ENCODE data around the gene EPHA3.

DNA sequence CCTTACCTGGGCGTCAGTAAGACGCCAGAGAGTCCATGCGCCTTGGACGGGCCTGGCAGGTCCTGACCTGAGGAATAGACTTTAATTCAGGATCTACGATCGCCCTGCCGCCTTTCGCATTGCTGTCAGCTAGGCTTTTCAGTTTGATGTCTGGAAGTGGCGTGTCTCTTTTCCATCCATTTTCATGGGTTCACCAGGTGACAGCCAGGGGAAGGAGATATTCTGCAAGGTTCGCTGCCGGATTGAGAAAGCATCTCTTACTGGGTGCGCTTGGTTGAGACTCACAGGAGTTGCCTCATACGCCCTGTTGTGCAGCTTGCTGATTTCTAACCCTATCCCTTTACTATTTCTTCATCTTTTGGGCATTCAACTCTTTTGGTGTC is 7.4 kb downstream of the EPHA3 start:
- no peak for TF ChIP-seq CDX4 (CRISPR knock-in tag; IDR thresholded peaks at IDR 0.05; ENCODE audit: borderline replicate concordance)
- no peak for TF ChIP-seq ARID4B (CRISPR knock-in tag; IDR thresholded peaks at IDR 0.05; ENCODE audit: borderline replicate concordance)
- TF ChIP-seq CTCF (IDR thresholded peaks at IDR 0.05) = no peak; the same call in 1 of the 2 replicates
- no peak for TF ChIP-seq SP1 (CRISPR knock-in tag; conservative IDR thresholded peaks at IDR 0.05)
- TF ChIP-seq KAT7 (CRISPR knock-in tag; IDR thresholded peaks at IDR 0.05; ENCODE audit: borderline replicate concordance) = no peak
- TF ChIP-seq ZNF512 (CRISPR knock-in tag; IDR thresholded peaks at IDR 0.05; ENCODE audit: borderline replicate concordance) = no peak

Data from WTC11 (cell line).